GM18508 (cell line): ENCODE results near the gene ASPG.

Source experiments
- ATAC-seq: cut with Tn5 transposase; IDR thresholded peaks from one replicate; pipeline ENCODE4 v1.9.1; 2021; ENCODE audit warnings: moderate number of reproducible peaks; ENCODE audit not compliant: insufficient read depth, unreplicated experiment

ASPG gene

DNA sequence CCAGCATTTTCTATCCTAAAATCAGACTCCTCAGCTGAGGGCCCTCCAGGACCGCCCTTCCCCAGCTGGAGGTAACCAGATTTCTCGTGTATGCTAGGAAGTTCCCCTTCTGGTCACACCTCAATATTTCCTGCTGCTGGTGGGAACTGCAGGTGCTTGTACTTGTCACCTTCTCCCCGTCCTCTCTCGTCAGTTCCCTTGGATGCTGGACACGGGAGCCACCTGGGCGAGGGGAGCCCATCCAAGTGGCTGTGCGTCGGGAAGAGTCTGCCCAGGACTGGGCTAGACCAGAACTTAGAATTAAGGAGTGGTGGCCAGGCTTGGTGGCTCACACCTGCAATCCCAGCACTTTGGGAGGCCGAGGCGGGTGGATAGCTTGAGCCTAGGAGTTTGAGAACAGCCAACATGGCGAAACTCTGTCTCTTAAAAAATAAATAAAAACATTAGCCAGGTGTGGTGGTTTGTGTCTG, 29.7 kb downstream of the ASPG start:
- no peak for ATAC-seq

DNA sequence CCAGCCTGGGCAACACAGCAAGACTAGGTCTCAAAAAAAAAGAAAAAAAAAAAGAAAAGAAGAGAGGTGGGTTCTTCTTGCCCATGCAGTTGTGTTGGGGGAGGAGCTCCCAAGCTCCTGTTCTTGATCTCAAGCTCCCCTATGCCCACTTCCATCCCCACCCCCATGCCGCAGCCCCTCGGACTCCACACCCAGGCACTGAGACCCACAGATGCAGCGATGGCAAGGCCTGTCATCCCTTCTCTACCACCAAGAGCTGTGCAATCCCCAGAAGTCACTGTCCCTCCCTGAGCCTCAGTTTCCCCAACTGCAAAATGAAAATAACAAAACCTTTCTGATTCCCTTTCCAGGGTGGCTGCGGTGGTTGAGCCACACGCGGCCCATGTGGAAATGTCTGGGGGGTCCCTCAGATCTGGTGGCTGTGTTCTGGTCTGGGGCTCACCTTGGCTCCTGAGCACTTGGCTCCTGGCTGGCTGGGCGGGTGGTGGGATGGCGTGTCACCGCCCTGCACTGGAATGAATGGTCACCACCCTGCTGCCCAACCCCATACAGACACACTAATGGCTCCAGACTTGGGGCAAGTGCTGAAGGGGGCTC, 30.3 kb downstream of the ASPG start:
- ATAC-seq, result no peak

DNA sequence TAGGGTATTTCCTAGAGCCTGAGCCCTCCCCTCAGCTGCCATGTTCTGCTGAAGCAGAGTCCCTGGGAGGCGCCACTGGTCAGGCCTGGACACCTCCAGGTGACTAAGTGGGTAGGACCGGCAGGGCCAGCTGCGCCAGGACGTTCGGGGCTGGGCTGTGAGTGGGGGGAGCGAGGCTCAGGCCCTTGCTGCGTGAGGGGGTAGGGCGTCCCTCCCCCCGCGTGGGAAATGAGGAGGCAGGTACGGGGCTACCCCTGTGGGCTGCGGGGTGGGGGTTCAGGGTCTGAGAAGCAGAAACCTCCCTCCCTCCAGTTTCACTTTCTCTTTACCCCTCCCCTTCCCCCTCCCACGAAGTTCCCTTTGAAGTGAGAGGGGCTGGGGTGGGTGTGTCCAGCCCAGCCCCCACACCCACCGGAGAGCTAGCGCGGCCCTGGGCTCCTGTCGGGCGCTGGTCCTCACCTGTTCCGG, 30.8 kb downstream of the ASPG start:
- no peak for ATAC-seq

DNA sequence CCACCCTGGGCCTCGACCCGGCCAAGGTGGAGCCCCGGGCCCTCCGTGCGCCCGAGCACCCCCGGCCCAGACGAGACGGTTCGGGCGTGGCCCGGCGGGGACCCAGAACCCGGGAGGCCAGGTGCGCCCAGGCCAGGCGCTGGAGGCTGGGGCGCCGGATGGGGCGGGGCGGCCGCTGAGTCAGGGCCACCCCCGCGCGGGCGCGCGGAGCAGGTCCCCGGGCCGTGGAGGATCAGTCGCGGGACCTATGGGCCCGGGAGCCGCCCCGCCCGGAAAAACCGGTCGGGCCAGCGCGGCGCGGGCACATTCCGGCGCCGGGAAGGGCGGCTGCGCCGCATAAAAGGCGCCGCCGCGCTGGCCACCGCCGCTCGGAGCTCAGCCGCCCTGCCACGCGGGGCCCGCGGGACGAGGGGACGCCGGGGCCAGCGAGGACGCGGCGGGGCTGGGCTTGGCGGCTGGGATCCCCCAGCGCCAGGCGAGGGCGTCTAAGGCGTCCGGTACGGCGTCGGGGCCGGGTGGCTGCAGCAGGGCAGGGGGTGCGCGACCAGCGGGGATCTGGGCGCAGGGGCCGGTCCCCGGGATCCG, 31.3 kb downstream of the ASPG start:
- no peak for ATAC-seq

DNA sequence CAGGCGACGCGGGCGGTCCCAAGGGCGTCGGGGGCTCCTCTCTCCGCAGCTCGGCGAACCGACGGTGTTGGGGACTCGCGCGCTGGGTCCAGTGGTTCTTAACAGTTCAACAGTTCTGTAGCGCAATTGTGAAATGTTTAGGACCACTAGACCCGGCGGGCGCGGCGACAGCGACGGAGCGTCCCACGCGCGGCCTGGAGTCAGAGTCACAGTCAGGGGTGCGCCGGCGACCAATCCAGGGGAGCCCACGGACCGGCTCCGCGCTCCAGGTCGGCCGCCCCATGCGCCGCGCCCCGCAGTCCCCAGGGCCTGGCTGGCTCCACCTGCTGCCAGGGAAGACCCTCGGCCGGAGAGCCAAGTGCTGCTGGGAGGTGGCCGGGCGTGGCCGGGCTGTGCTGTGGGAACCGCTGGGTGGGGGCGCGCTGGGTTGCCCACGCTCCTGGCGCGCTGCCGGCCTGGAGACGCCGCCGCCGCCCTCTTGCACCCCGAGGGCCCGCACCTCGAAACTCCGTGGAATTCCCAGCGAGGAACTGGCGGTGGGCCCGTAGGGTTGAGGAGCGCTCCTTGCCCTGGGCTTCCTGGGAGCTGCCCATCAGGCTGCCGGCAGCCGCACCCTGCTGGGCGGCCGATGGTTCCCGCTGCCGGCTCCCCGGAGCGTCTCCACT, 32.0 kb downstream of the ASPG start:
- ATAC-seq, result no peak

DNA sequence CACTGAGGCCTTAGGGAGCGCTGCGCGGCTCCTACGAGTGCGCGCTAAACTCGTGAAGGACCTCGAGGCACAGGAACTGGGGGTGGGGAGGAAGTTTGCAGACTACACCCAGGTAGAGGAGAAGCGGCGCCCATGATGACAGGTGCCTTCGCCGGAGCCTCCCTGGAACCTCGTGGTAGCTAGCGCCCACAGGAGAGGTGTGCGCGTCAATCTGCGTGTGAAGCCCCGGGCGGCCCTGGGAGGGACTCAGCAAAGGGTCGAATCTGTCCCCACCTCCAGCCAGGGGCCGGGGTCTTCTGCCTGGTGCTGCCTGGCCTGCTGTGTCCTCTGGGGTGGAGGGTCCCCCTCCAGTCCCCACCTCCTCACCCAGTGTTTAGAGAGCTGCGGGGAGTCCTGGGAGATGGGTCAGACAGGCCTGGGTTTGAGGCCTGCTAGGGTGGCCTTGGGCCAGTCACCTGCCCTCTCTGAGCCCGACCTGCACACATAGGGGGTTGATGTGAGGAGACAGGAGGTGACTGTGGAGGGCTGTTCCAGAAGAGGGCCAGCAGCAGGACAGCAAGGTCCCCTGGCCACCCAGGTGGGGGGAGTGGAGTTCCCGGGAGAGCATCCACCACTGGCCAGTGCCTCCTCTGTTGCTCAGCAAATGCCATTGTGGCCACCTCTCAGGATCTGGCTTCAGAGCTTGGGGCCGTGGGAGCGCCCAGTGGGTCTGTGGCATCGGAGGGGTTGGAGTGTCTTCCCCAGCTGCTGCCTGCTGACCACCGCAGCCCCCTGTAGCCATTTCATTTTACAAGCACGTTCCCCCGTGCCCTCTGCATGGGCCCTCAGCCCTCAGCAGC, 32.7 kb downstream of the ASPG start:
- ATAC-seq, result no peak

DNA sequence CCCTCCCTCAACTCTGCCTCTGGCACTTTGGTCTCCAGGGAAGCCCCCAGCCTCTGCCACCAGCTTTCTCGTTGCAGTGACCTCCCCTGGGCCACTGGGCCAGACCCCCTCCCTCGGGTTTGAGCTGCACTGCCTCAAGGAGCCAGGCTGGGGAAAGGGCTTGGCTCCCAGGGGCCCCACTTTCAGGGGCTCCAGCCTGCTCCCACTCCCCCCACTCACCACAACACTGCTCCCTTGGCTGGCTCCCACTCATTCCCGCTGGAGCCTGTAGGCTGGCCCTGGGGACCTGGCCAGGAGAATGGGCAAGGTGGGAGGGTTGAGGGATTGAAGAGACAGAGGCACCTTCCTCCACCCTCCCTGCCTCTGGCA, 33.6 kb downstream of the ASPG start:
- ATAC-seq, result no peak

DNA sequence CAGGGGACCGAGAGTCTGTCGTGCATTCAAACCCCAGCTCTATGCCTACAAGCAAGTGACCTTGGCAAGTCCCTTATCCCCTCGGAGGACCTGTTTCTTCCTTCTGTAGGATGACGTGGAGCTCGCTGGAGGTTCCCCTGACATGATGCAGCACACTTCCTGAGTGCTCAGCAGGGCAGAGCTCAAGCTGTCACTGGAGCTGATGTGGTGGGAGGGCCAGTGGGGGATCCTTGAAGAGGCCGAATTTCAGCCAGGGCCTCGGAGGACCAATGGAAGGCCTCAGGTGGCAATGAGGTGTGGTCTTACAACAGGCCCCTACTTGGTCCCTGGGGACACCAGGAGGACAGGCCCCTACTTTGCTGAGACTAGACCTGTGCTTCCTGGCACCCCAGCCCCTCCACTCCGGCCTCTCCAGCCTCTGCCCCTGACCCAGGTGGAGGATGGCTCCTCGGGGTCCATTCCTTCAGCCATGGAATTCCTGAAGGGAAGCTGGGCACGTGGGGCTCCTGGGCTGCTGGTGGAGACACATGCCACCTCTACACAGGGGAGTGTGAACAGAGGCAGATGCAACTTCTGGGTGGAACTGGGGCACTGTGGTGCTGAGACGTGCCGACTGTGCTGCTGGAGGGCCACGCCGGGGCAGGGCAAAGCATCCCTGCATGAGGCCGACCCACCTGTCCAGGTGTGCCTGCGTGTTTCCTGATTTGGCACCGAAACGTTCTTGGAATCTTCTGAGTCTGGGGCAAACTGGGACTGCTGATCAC, 34.2 kb downstream of the ASPG start:
- no peak for ATAC-seq

DNA sequence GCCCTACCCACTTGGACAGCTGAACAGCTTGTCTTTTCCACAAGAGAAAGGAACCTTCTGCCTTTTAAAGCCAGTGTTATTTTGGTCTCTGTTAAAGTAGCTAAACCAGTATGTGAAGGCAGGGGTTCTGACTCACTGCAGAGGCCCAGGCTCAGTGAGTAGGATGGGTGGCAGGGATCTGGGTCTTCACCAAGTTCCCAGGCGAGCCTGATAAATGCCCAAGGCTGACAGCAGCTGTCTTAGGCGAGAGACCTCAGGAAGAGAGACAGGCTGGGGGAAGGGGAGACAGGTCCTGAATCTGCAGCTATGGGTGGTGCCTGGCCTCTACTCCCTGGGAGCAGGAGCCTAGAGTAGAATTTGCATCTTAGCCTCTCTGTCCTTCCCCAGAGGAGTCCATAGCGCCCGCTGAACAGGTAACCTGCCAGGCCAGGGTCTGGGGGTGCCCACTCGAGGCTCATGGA, 34.8 kb downstream of the ASPG start:
- no peak for ATAC-seq

DNA sequence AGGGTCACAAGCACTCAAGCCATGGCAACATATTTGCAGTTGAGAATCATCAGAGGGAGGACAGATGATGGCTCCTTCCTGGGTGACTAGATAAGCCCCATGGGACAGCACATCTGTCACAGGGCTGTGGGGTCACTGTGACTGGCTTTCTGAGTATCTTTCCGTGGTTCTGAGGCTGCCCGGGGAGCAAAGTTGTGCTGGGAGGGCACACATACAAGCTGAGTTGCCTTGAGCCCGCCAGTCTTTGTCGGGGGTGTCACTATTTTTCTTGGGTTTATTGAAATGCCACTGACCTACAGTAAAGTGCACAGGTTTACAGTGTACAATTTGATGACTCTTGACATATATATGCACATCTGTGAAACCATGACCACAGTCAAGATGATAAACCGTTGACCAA, 35.6 kb downstream of the ASPG start:
- ATAC-seq, result no peak

DNA sequence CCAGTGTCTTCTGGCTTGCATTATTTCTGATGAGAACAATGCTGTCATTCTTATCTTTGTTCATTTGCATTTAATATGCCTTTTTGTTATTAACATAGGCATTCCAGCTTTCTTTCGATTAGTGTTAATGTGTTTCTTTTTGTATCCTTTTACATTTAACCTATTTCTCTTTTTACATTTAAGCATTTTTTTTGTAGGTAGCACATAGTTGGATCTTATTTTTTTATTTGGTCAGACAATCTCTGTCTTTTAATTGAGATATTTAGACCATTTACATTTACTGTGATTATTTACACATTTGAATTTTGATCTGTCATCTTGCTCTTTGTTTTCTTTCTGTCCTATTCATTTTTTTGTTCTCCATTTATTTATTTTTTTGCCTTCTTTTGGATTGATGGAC, 38.4 kb downstream of the ASPG start:
- ATAC-seq, result no peak

DNA sequence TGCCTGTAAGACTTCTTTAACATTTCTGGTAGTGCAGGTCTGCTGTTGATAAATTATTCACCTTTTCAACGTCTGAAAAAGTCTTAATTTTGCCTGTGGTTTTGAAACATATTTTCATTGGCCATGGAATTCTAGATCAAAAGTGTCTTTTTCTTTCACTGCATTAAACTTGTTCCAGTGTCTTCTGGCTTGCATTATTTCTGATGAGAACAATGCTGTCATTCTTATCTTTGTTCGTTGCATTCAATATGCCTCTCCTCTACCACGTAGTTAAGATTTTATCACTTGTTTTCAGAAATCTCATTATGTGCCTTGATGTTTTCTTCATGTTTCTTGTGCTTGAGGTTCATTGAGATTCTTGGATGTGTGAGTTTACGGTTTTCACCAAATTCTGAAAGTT, 39.5 kb downstream of the ASPG start:
- no peak for ATAC-seq

DNA sequence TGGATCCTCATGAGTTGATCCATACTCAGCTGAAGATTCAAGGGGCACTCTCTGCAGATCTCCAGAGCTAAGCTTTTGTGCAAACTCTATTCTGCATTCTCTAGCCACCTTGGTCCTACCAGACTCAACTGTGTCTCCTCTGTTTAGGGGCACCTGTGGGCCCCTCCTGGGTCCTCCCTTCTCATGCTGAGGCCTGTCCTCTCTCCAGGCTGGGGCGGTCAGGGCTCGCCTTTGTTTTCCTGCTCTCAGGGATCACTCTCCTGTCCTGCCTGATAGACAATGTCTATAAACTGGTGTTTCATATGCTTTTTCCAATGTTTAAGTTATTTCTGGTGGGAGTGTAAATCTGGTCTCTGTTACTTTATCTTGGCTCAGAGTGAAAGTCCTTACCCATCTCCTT, 41.3 kb downstream of the ASPG start:
- ATAC-seq, result no peak

DNA sequence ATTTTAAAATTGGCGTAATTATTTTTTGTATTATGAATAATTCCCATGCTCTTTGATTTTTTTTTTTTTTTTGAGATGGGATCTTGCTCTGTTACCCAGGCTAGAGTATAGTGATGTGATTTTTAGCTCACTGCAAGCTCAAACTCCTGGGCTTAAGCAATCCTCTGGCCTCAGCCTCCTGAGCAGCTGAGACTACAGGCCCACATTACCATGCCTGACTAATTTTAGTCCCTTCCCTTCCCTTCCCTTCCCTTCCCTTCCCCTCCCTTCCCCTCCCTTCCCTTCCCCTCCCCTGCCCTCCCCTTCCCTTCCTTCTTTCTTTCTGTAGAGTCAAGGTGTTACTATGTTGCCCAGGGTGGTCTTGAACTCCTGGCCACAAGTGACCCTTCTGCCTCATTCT, 43.5 kb downstream of the ASPG start:
- no peak for ATAC-seq

DNA sequence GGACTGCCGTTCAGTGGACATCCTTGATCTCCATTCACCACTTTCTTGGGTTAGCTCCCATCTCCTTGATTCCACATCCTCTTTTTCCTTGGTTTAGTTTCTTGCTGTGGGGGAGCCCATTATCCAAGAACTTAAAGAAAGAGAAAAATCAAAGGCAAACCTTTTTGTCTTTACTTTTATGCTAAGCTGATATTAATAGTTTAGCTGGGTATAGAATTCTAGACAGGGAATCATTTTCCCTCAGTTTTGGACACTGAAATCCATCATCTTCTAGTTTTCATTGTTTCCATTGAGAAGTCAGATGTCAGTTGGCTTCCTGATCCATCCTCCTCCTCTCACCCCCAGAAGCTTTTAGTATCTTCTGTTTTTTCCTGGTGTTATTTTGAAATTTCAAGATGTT, 44.1 kb downstream of the ASPG start:
- ATAC-seq, result no peak

DNA sequence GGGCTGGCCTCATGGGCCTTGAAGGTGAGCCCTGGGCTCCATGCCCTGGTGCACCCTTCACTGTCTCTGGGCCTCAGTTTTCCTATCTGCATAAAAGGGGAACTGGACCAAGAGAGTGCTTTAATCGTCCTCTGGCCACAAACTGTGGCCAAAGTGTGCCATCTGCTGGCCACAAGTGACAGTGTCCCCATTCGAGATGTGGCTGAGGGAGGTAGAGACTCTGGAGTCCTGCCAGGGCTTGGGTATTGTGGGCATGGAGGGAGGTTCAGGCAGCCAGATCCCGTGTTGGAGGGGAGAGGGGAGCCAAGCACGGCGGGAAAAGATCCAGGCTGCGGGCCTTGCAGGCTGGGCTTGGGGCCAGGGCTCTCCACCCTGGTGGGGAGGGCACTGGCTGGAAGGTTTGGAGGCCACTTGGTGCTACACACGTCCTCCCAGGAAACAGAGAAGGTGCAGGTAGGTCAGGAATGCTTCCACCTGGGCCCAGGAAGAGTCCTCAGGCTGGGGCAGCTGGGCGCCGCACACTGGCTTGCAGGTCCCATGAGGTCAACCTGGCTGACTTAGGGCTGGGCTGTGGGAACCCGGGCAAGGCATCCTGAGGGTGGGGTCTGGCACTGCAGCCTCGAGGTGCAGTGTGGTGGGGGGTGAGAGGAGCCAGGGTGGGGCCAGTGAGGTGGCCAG, 45.6 kb downstream of the ASPG start:
- no peak for ATAC-seq

DNA sequence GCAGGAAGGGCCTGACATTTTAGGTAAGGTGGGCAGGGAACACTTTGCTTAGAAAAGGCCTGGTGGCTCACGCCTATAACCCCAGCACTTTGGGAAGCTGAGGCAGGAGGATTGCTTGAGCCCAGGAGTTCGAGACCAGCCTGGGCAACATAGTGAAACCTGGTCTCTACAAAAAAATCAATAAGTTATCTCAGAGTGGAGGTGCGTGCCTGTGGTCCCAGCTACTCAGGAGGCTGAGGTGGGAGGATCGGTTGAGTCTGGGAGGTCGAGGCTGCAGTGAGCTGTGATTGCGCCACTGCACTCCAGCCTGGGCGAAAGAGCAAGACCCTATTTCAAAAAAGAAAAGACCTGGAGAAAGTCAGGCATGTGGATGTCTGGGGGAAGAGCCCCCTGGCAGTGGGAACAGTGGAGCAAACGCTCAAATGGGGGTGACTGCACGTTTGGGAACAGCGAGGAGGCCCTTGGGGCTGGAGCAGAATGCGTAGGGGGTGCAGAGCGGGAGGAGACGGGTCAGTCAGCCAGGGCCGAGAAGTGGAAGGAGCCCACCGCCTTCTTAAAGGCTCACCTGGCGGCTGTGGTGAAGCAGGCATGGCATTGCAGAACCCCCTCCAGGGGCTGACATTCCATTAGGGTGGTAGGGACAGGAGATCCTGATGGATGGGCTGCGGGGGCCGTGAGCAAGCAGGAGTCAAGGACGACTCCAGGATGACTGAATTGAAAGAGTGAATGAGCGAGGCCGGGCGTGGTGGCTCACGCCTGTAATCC, 46.6 kb downstream of the ASPG start:
- no peak for ATAC-seq

DNA sequence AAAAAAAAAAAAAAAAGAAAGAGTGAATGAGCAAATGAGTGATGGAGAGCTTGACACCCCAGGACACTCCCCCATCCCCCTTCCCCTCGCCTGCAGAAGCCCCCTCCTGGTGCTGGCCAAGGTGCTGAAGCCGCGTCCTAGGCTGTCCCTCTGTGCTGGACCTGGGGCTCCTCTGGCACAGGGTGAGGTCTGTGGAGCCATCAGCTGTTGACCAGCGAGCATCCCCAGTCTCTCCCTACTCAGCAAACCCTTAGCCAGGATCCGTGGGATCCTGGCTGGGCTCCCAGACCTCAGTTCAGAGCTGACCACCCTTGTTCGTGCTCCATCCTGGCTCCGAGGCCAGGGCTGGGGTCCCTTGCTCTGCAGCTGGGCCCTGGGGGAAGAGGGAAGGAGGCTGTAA, 47.5 kb downstream of the ASPG start:
- no peak for ATAC-seq

DNA sequence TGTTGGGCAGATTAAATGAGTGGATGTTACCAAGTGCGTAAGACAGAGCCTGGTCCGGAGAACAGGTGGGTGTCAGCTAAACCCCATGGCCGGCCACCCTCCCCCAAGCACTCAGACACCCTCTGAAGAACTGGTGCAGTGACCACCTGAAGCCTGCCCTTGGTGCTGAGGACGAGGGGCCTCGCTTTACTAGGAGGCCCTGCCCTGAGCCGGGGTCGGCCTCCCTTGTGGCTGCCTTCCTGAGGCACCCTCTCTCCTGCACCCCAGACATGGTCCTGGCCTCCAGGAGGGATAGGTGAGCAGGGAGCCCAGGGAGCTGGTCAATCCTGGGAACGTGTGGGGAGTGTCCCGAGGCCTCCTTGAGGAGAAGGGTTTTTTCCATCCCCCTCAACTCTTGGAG, 48.0 kb downstream of the ASPG start:
- no peak for ATAC-seq
